K562 (cell line): ENCODE results near the gene FLOT2. TPM values are rescaled to one million over a fixed set of nuclear protein-coding genes. Genes with fewer than 3 reads are reported as not detected.

Experiments used
- ATF1 ChIP-seq, 2 experiments: fragments of 450-650 bp in 1 of 2; IDR thresholded peaks; 2 replicates each; pipeline ENCODE4 v1.6.1; 2016; ENCODE audit warnings: missing compliant biosample characterization in 1 of 2, missing genetic modification characterization in 1 of 2
- CXXC5 ChIP-seq: fragments of 250-450 bp; sonication (Bioruptor Pico); IDR thresholded peaks from 2 replicates; pipeline ENCODE4 v1.8.0; 2022; ENCODE audit warnings: inconsistent platforms, mild to moderate bottlenecking, moderate library complexity
- EP400 ChIP-seq: fragments of 450-650 bp; IDR thresholded peaks from 2 replicates; pipeline ENCODE4 v1.6.1; 2017; ENCODE audit warnings: antibody characterized with exemption, mild to moderate bottlenecking, moderate library complexity
- ESRRA ChIP-seq: fragments of 450-650 bp; IDR thresholded peaks from 2 replicates; pipeline ENCODE4 v1.6.1; 2014; ENCODE audit warnings: low read depth, mild to moderate bottlenecking, moderate library complexity, borderline replicate concordance
- MAX ChIP-seq: sonication (generic); formaldehyde crosslinking; IDR thresholded peaks from 2 replicates; pipeline ENCODE4 v1.9.0; 2022; ENCODE audit warnings: mild to moderate bottlenecking, missing genetic modification reagents
- MTA3 ChIP-seq: fragments of 450-650 bp; formaldehyde crosslinking; IDR thresholded peaks from 2 replicates; pipeline ENCODE4 v1.6.1; 2017; ENCODE audit warnings: mild to moderate bottlenecking, borderline replicate concordance
- NRF1 ChIP-seq, 2 experiments: fragments of 450-650 bp; IDR thresholded peaks in 1 of 2; conservative IDR thresholded peaks in 1 of 2; 2 replicates each; pipeline ENCODE4 v1.6.1; 2014; ENCODE audit warnings: mild to moderate bottlenecking in 2 of 2
- REST ChIP-seq, 2 experiments: fragments of 450-650 bp; formaldehyde crosslinking in 1 of 2; IDR thresholded peaks; 2 replicates each; pipeline versions ENCODE4 v1.4.0 to v1.6.1; 2014 to 2020; ENCODE audit warnings: mild to moderate bottlenecking in 2 of 2, borderline replicate concordance in 1 of 2, low read depth in 1 of 2
- SUPT5H ChIP-seq: fragments of 450-650 bp; IDR thresholded peaks from 2 replicates; pipeline ENCODE4 v1.6.1; 2016
- ZNF511 ChIP-seq: sonication (generic); formaldehyde crosslinking; IDR thresholded peaks from 2 replicates; pipeline ENCODE4 v1.8.0; 2022; ENCODE audit warnings: mild to moderate bottlenecking, missing genetic modification reagents
- polyA plus RNA-seq, 8 experiments: library from polyadenylated mRNA; depleted of rRNA in 4 of 8; stranded (reverse) in 5 of 8; unstranded in 3 of 8; fragments of >200 nt; fragmentation: Nextera tagmentation in 2 of 8; fragmentation: Illumina TruSeq in 1 of 8; extraction: Ambion mirVana in 2 of 8; extraction: Trizol in 1 of 8; gene quantifications; 2 replicates each; pipeline versions ENCODE4 v1.2.1 to v1.2.3, GENCODE V29; 2011 to 2014; ENCODE audit warnings: inconsistent platforms in 1 of 8, missing spikeins in 1 of 8
- total RNA-seq, 7 experiments: library from RNA; depleted of rRNA in 6 of 7; stranded (reverse); fragments of >200 nt in 6 of 7; fragmentation: Illumina TruSeq in 2 of 7; extraction: Trizol in 2 of 7; gene quantifications; 2 replicates each; pipeline versions ENCODE4 v1.2.1 to v1.2.3, GENCODE V29; 2011 to 2021; ENCODE audit warnings: low replicate concordance in 1 of 7
- TF ChIP-seq, protein P1 (sequence below), 2 experiments: fragments of 450-650 bp in 1 of 2; sonication (generic) in 1 of 2; formaldehyde crosslinking in 1 of 2; IDR thresholded peaks in 1 of 2; conservative IDR thresholded peaks in 1 of 2; 2 replicates each; pipeline versions ENCODE4 v1.6.1 to v1.8.1; 2016 to 2023; ENCODE audit warnings: mild to moderate bottlenecking in 2 of 2, moderate library complexity in 2 of 2, inconsistent platforms in 1 of 2, missing genetic modification reagents in 1 of 2
- TF ChIP-seq, protein P2 (sequence below): fragments of 450-650 bp; formaldehyde crosslinking; IDR thresholded peaks from 2 replicates; pipeline ENCODE4 v1.4.0; 2020; ENCODE audit warnings: mild to moderate bottlenecking, mixed read lengths

The FLOT2 gene
- total and polyA plus RNA-seq, 9 of the 15 experiments (the other 6 are each of a cell fraction or from before 2014, with no cell fraction given), result 17.5 to 138 (median 41.7) TPM

- TF ChIP-seq REST (IDR thresholded peaks at IDR 0.05; ENCODE audit: borderline replicate concordance), result peak; percentile 80
- no peak for TF ChIP-seq REST (CRISPR knock-in tag; IDR thresholded peaks at IDR 0.05; ENCODE audit: low read depth)
- TF ChIP-seq, protein P1, sequence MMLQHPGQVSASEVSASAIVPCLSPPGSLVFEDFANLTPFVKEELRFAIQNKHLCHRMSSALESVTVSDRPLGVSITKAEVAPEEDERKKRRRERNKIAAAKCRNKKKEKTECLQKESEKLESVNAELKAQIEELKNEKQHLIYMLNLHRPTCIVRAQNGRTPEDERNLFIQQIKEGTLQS (IDR thresholded peaks at IDR 0.05), result peak; percentile 82
- TF ChIP-seq, protein P1 (CRISPR knock-in tag; conservative IDR thresholded peaks at IDR 0.05), result no peak
- TF ChIP-seq MTA3, result peak; percentile 52; the same call in 1 of the 2 replicates
- TF ChIP-seq CXXC5 (CRISPR knock-in tag), result peak; percentile 39
- TF ChIP-seq MAX (CRISPR knock-in tag), result peak; percentile 81
- peak; percentile 66; the same call in 1 of the 2 replicates for TF ChIP-seq ZNF511
- TF ChIP-seq NRF1 (conservative IDR thresholded peaks at IDR 0.05 in 1 of 2, IDR thresholded peaks at IDR 0.05 in 1 of 2), result peak in 1 of 2 experiments; percentile 38; a peak in 2 of 4 replicates
- TF ChIP-seq, protein P2, sequence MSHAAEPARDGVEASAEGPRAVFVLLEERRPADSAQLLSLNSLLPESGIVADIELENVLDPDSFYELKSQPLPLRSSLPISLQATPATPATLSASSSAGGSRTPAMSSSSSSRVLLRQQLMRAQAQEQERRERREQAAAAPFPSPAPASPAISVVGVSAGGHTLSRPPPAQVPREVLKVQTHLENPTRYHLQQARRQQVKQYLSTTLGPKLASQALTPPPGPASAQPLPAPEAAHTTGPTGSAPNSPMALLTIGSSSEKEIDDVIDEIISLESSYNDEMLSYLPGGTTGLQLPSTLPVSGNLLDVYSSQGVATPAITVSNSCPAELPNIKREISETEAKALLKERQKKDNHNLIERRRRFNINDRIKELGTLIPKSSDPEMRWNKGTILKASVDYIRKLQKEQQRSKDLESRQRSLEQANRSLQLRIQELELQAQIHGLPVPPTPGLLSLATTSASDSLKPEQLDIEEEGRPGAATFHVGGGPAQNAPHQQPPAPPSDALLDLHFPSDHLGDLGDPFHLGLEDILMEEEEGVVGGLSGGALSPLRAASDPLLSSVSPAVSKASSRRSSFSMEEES (CRISPR knock-in tag), result peak; percentile 91
- TF ChIP-seq ESRRA, result 0 out of 2 replicates have a peak, but pooled peaks have one; percentile 47
- TF ChIP-seq EP400, result peak; percentile 63; the same call in 1 of the 2 replicates
- TF ChIP-seq SUPT5H, result peak; percentile 45
- no peak for TF ChIP-seq ATF1 (CRISPR knock-in tag; IDR thresholded peaks at IDR 0.05)
- TF ChIP-seq ATF1 (tag; IDR thresholded peaks at IDR 0.05), result peak; percentile 53; the same call in 1 of the 2 replicates
These were observed 37.1 kb downstream of the FLOT2 start (continued) for GRCh38 chr17:28860363-28860808.
